ENCODE results near the gene AURKA. TPM values are rescaled to one million over a fixed set of nuclear protein-coding genes. Genes with fewer than 3 reads are reported as not detected.

AURKA gene
- polyA plus RNA-seq, 1 of the 3 experiments (the other 2 are of a cell fraction): 24.6 TPM

DNA sequence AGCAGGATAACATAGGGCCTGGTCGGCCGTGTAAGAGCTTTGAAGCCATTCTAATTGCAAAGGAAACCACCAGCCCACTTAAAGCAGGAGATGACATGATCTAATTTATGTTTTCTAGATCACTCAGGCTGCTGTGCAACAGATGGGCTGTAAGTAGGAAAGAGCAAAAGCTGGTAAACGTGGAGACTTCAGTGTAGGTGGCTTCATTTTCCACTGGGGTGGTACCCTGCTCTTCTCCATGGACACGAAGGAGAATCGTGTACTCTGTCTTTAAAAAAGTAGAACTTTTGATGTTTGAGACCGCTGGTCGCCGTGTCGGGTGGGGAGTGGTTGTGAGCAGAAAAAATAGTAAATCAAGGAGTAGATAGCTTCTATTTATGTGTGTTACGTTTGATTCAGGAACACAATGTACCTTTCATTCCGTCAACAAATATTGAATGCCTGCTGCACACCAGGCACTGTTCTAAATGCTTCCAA lies 26.4 kb upstream of the AURKA start:
- Histone ChIP-seq H3K9me3 (no peaks in the 10 kb centered on the region), H3K27me3 (ENCODE audit: insufficient read depth) (no peaks in the 10 kb centered on the region), H3K4me2 (no peak overlapping the region), H4K20me1 (ENCODE audit: insufficient read depth) (no peaks in the 10 kb centered on the region), H3K4me3 (ENCODE audit: low read depth in 2 of 2, low read length in 1 of 2) (no peak overlapping the region), H3K79me2 (ENCODE audit: insufficient read depth) (no peaks in the 10 kb centered on the region), H3K36me3 (replicated peaks in 1 of 2; ENCODE audit: control insufficient read depth in 1 of 2, insufficient read depth in 2 of 2, low read length in 1 of 2) (no peaks in the 10 kb centered on the region), H3K4me1 (ENCODE audit: control insufficient read depth in 1 of 2, insufficient read depth in 2 of 2, low read depth in 1 of 2, low read length in 1 of 2) (peaks cover 0 to 16% of the 10 kb centered on the region in 2 experiments; a peak in 1 of 4 replicates), H3F3A (replicated peaks; ENCODE audit: insufficient read depth) (peaks cover 3% of the 10 kb centered on the region), H2AFZ (ENCODE audit: low read depth) (peak overlapping the region; percentile 63; the same call in 1 of the 2 replicates), H3K9me2 (no peaks in the 10 kb centered on the region), H3K27ac (ENCODE audit: low read depth in 2 of 2, low read length in 1 of 2) (no peak overlapping the region), H3K9ac (no peak overlapping the region)
- TF ChIP-seq RCOR1 (IDR thresholded peaks at IDR 0.05; ENCODE audit: low read length): no peak
- TF ChIP-seq EZH2phosphoT487 (IDR thresholded peaks at IDR 0.05; ENCODE audit: borderline replicate concordance, low read depth): no peak
- TF ChIP-seq, protein P1, sequence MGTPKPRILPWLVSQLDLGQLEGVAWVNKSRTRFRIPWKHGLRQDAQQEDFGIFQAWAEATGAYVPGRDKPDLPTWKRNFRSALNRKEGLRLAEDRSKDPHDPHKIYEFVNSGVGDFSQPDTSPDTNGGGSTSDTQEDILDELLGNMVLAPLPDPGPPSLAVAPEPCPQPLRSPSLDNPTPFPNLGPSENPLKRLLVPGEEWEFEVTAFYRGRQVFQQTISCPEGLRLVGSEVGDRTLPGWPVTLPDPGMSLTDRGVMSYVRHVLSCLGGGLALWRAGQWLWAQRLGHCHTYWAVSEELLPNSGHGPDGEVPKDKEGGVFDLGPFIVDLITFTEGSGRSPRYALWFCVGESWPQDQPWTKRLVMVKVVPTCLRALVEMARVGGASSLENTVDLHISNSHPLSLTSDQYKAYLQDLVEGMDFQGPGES (IDR thresholded peaks at IDR 0.05; ENCODE audit: low read depth, low read length): no peak
- TF ChIP-seq, protein P2, sequence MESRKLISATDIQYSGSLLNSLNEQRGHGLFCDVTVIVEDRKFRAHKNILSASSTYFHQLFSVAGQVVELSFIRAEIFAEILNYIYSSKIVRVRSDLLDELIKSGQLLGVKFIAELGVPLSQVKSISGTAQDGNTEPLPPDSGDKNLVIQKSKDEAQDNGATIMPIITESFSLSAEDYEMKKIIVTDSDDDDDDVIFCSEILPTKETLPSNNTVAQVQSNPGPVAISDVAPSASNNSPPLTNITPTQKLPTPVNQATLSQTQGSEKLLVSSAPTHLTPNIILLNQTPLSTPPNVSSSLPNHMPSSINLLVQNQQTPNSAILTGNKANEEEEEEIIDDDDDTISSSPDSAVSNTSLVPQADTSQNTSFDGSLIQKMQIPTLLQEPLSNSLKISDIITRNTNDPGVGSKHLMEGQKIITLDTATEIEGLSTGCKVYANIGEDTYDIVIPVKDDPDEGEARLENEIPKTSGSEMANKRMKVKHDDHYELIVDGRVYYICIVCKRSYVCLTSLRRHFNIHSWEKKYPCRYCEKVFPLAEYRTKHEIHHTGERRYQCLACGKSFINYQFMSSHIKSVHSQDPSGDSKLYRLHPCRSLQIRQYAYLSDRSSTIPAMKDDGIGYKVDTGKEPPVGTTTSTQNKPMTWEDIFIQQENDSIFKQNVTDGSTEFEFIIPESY (IDR thresholded peaks at IDR 0.05; ENCODE audit: borderline replicate concordance, low read depth): no peak
- no peak for TF ChIP-seq ELF1 (IDR thresholded peaks at IDR 0.05)
- TF ChIP-seq, protein P3, sequence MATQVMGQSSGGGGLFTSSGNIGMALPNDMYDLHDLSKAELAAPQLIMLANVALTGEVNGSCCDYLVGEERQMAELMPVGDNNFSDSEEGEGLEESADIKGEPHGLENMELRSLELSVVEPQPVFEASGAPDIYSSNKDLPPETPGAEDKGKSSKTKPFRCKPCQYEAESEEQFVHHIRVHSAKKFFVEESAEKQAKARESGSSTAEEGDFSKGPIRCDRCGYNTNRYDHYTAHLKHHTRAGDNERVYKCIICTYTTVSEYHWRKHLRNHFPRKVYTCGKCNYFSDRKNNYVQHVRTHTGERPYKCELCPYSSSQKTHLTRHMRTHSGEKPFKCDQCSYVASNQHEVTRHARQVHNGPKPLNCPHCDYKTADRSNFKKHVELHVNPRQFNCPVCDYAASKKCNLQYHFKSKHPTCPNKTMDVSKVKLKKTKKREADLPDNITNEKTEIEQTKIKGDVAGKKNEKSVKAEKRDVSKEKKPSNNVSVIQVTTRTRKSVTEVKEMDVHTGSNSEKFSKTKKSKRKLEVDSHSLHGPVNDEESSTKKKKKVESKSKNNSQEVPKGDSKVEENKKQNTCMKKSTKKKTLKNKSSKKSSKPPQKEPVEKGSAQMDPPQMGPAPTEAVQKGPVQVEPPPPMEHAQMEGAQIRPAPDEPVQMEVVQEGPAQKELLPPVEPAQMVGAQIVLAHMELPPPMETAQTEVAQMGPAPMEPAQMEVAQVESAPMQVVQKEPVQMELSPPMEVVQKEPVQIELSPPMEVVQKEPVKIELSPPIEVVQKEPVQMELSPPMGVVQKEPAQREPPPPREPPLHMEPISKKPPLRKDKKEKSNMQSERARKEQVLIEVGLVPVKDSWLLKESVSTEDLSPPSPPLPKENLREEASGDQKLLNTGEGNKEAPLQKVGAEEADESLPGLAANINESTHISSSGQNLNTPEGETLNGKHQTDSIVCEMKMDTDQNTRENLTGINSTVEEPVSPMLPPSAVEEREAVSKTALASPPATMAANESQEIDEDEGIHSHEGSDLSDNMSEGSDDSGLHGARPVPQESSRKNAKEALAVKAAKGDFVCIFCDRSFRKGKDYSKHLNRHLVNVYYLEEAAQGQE (IDR thresholded peaks at IDR 0.05; ENCODE audit: low read depth, low read length): no peak
- no peak for TF ChIP-seq MEF2A (IDR thresholded peaks at IDR 0.05; ENCODE audit: borderline replicate concordance, low read depth)
- no peak for TF ChIP-seq FOXJ3 (CRISPR knock-in tag; IDR thresholded peaks at IDR 0.05)
- no peak for TF ChIP-seq SMC3 (IDR thresholded peaks at IDR 0.05; ENCODE audit: low read depth, low read length)
- no peak for TF ChIP-seq CHD2 (IDR thresholded peaks at IDR 0.05; ENCODE audit: low read length, partially characterized antibody)
- TF ChIP-seq RFX5 (IDR thresholded peaks at IDR 0.05; ENCODE audit: low read length): no peak
- TF ChIP-seq POLR2AphosphoS5 (IDR thresholded peaks at IDR 0.05; ENCODE audit: low read depth, low read length): no peak
- no peak for DNase-seq
- ChIA-PET CTCF (no interaction called here), POLR2A (no interaction called here)
- WGBS (ENCODE audit: low lambda C conversion rate): 88% methylated on average over 11 of the region's 11 CpGs

Data from SK-N-SH (cell line).